IPS DF 4.7 (cell line): ENCODE data around the gene NPEPL1.

ENCODE experiments used
- DNase-seq: peaks from one replicate; pipeline ENCODE4 v3.0.0-alpha.2; 2013; ENCODE audit warnings: low spot score; ENCODE audit errors: extremely low read depth

NPEPL1 gene

GRCh38 chr20:58700121-58700821, 7.7 kb downstream of the NPEPL1 start:
- DNase-seq = no peak

GRCh38 chr20:58700823-58701222, 8.2 kb downstream of the NPEPL1 start:
- DNase-seq = no peak

GRCh38 chr20:58701431-58702160, 9.0 kb downstream of the NPEPL1 start:
- no peak for DNase-seq

- DNase-seq = no peak
These were observed 9.5 kb downstream of the NPEPL1 start for GRCh38 chr20:58702161-58702510.

- no peak for DNase-seq
These were observed 10.5 kb downstream of the NPEPL1 start for GRCh38 chr20:58702859-58703648.

GRCh38 chr20:58703765-58704371, 11.3 kb downstream of the NPEPL1 start:
- no peak for DNase-seq

GRCh38 chr20:58705208-58705926, 12.8 kb downstream of the NPEPL1 start:
- no peak for DNase-seq

GRCh38 chr20:58706150-58706892, 13.7 kb downstream of the NPEPL1 start:
- no peak for DNase-seq

GRCh38 chr20:58706975-58707681, 14.5 kb downstream of the NPEPL1 start:
- DNase-seq = no peak

- DNase-seq = no peak
These were observed 15.2 kb downstream of the NPEPL1 start for GRCh38 chr20:58707770-58708169.

- DNase-seq = no peak
These were observed 15.8 kb downstream of the NPEPL1 start for GRCh38 chr20:58708246-58708931.

- no peak for DNase-seq
These were observed 16.6 kb downstream of the NPEPL1 start for GRCh38 chr20:58709013-58709702.

- no peak for DNase-seq
These were observed 17.1 kb downstream of the NPEPL1 start for GRCh38 chr20:58709703-58710039.

GRCh38 chr20:58710481-58711265, 18.1 kb downstream of the NPEPL1 start:
- DNase-seq = no peak

- no peak for DNase-seq
These were observed 18.9 kb downstream of the NPEPL1 start for GRCh38 chr20:58711266-58712051.

- DNase-seq = no peak
These were observed 19.7 kb downstream of the NPEPL1 start for GRCh38 chr20:58712151-58712791.
